ENCODE results near the gene ROCK1. TPM values are rescaled to one million over a fixed set of nuclear protein-coding genes. Genes with fewer than 3 reads are reported as not detected.
"Not testable (repeated sequence)": the region's sequence is repeated elsewhere in the genome, so short reads cannot be mapped to it uniquely, and the experiment has no call there.

The ROCK1 gene
- 10 to 100 TPM; 64.2 to 73.7 (median 65.9) TPM for polyA plus RNA-seq (ENCODE audit: insufficient read length in 3 of 3)

DNA sequence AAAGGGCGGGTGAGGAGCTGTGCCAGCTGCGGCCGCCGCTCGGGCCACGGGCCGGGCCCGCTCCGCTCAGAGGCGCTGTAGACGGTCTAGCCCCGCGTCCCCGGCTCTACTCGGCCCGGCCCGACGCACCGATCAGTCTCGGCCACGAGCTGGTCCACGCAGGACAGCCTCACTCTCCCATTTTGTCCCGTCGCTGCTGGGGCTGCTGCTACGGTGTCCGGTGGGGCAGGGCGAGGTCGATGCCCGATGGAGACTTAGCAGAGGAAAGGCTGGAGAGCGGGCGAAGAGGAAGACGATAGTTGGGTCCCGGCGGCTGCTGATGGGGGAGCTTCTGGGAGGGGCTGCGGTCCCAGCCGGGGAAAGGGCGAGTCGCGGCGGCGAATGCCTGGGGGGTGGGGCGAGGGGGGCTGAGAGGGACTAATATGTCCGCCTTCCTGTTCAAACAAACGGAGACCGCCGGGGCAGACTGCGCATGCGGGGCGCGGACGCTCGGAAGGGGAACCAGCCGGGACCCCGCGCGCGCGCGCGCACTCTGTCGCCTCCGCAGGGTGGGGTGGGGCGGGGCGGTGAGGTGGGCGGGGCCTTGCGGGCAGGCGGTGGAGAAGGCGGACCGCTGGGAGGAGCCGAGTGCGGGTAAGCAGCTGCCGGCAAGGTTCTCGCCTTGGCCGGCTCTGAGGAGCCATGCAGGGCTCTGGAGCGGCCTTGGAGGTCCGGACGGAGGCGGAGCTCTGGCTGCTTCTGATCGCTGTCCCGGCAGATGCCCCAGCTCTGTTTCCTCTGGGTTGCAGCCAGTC is at the start of gene ROCK1:
Gene ROCK1 (minus strand): TSS at position 468 of the 794 bp plus-strand sequence. CDS start 903 bp downstream, outside the sequence.
- DNase-seq (ENCODE audit: low read depth in 3 of 3, low spot score in 2 of 3), result peak; percentile 81 to 92 (median 91)

GRCh38 chr18:21155443-21155842 is 43.8 kb upstream of the ROCK1 start:
- DNase-seq (ENCODE audit: low read depth in 3 of 3, low spot score in 2 of 3), result no peak

- DNase-seq (ENCODE audit: low read depth in 3 of 3, low spot score in 2 of 3), result no peak
Measured at GRCh38 chr18:21146016-21146415, 34.4 kb upstream of the ROCK1 start.

- DNase-seq (ENCODE audit: low read depth in 3 of 3, low spot score in 2 of 3), result no peak
Measured at GRCh38 chr18:21145371-21145770, 33.8 kb upstream of the ROCK1 start.

- no peak for DNase-seq (ENCODE audit: low read depth in 3 of 3, low spot score in 2 of 3)
Measured at GRCh38 chr18:21141668-21142422, 30.2 kb upstream of the ROCK1 start.

DNA sequence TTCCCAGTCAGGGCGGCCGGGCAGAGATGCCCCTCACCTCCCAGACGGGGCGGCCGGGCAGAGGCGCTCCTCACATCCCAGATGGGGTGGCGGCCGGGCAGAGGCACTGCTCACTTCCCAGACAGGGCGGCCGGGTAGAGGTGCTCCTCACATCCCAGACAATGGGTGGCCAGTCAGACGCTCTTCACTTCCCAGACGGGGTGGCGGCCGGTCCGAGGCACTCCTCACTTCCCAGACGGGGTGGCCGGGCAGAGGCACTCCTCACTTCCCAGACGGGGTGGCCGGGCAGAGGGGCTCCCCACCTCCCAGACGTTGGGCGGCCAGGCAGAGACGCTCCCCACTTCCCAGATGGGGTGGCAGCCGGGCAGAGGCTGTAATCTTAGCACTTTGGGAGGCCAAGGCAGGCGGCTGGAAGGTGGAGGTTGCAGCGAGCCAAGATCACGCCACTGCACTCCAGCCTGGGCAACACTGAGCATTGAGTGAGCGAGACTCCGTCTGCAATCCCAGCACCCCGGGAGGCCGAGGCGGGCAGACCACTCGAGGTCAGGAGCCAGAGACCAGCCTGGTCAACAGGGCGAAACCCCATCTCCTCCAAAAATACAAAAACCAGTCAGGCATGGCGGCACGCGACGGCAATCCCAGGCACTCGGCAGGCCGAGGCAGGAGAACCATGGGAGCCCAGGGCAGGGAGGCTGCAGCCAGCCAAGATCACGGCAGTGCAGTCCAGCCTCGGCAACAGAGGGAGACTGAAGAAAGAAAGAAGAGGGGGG is 26.3 kb upstream of the ROCK1 start:
- not testable (repeated sequence) for DNase-seq (ENCODE audit: low read depth in 3 of 3, low spot score in 2 of 3)

DNA sequence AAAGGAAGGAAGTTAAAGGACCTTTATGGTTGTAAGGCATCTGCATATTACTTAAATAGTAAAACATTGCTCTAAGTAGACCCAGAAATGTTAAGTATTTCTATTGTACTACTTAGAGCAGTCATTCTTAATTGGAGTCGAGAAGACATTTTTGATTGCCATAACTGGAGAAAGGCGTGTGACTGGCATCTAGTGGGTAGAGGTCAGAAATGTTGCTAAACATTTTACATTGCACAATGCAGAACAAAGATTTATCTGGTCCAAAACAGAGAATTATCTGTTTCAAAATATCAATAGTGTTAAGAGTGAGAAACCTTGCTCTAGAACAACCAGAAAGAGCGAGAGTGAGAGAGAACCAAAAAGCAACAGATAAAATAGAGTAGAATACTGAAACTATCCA is 23.3 kb upstream of the ROCK1 start:
- DNase-seq (ENCODE audit: low read depth in 3 of 3, low spot score in 2 of 3), result no peak

DNA sequence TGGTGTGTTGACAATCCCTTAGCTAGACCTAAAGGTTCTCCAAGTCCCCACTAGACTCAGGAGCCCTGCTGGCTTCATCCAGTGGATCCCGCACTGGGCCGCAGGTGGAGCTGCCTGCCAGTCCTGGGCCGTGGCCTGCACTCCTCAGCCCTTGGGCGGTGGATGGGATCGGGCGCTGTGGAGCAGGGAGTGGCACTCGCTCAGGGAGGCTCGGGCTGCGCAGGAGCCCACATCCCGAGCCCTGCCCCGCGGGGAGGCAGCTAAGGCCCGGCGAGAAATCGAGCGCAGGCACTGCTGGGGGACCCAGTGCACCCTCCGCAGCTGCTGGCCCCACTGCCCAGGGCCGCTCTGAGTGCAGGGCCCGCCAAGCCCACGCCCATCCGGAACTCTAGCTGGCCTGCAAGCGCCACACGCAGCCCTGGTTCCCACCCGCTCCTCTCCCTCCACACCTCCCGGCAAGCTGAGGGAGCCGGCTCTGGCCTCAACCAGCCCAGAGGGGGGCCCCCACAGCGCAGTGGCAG is 20.8 kb upstream of the ROCK1 start:
- DNase-seq (ENCODE audit: low read depth in 3 of 3, low spot score in 2 of 3), result no peak

- no peak for DNase-seq (ENCODE audit: low read depth in 3 of 3, low spot score in 2 of 3)
Measured at GRCh38 chr18:21131698-21132227, 20.1 kb upstream of the ROCK1 start.

GRCh38 chr18:21129566-21130216 is 18.1 kb upstream of the ROCK1 start:
- no peak for DNase-seq (ENCODE audit: low read depth in 3 of 3, low spot score in 2 of 3)

DNA sequence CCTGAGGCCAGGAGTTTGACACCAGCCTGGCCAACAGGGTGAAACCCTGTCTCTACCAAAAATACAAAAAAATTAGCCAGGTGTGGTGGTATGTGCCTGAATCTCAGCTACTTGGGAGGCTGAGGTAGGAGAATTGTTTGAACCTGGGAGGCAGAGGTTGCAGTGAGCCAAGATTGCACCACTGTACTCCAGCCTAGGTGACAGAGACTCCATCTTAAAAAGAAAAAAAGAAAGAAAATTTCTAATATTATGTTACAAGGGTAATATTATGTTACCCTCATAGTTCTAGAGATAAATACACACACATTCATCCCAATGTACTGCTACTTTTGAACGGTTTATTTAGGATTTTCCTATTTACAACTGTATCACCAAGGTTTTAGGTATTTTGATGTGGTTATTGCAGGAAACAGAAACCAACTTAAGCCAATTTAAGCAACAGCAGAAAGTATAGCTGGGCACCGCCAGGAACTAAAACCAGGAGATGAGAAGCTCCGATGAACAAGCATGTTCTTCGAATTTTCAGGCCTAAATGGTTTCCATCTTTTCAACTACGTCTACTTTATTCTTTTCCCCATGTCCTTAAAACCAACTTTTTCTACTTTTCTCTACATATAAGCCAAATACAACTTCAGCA is 11.8 kb upstream of the ROCK1 start:
- DNase-seq (ENCODE audit: low read depth in 3 of 3, low spot score in 2 of 3), result no peak

DNA sequence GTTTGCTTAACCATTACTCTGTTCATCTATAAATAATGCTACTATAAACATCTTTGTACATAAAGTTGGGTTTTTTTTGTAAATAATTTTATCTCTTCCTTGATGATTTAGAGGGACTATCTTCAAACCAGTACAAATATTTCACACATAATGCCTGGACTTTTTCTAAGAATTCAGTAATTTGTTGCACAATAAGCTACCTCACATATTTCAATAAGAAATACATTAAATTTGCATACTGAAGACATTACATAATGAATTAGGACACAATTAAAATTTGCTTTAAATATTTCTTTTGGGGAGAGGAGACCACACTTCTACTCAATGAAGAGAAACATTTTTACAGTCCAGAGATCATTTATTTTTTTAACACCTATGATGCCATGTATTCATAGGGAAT is 7.2 kb upstream of the ROCK1 start:
- no peak for DNase-seq (ENCODE audit: low read depth in 3 of 3, low spot score in 2 of 3)

GRCh38 chr18:21117409-21118131 is 6.0 kb upstream of the ROCK1 start:
- DNase-seq (ENCODE audit: low read depth in 3 of 3, low spot score in 2 of 3), result no peak

GRCh38 chr18:21115519-21116411 is 4.2 kb upstream of the ROCK1 start:
- no peak for DNase-seq (ENCODE audit: low read depth in 3 of 3, low spot score in 2 of 3)

- no peak for DNase-seq (ENCODE audit: low read depth in 3 of 3, low spot score in 2 of 3)
Measured at GRCh38 chr18:21112543-21113105, 1.0 kb upstream of the ROCK1 start.

DNA sequence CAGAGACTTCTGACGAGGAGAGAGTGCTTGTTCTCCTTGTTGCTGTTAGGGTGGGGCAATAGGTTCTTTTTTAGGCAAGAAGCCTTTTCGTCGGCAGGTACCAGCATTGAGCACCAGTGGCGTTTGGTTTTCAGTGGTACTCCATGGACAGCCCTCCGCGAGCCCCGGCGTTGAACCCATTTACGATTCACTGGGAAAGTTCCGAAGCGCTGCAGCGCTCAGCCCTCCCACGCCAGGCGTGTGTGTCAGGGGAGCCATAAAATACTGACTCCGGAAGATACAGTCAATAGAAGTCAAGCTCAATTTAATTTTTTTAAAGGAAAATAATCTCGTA is 494 bp upstream of the ROCK1 start:
- no peak for DNase-seq (ENCODE audit: low read depth in 3 of 3, low spot score in 2 of 3)

DNA sequence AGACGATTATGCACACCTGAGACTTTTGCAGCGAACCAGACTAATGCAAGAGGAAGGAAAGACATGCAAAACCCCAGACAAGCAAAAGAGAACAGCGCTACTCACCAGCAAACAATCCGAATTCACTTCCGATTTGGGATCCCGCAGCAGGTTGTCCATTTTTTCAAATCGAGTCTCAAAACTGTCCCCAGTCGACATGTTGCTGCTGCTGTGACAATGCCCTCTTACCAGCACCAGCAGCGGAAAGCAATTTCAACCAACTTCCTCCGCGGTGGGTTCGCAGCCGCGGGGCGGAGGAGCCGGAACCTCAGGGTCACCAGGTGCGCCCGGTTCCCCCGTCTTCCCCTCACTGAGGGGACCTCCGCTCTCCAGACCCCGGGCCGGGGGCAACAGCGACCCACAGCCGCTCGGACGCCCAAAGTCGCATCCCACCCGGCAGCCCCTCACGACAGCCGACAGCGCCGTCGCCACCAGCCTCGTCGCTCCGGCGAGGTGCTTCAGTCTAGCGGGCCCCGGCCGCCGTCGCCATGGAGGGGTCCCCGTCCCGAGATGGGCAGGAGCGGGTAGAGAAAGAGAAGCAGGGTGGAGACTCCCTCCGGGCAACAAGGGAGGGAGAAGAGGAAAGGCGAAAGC is 784 bp downstream of the ROCK1 start:
- peak in 2 of 3 donors; percentile 19 to 27 for DNase-seq (ENCODE audit: low read depth in 3 of 3, low spot score in 2 of 3)
